Activated T-cell treated with anti-CD3 and anti-CD28 coated beads for 48 hours (primary cell): Measurements from ENCODE around the gene TGIF2LX.
"Not testable (repeated sequence)": the region's sequence is repeated elsewhere in the genome, so short reads cannot be mapped to it uniquely, and the experiment has no call there.

ENCODE experiments used
- DNase-seq: peaks from one replicate; pipeline ENCODE4 v3.0.0-alpha.2; 2020; ENCODE audit warnings: low read depth

Gene TGIF2LX

GRCh38 chrX:89921665-89922064 lies at the start of gene TGIF2LX:
Gene TGIF2LX (plus strand): TSS chrX:89921908. CDS start chrX:89922086, 178 bp downstream.
- DNase-seq: not testable (repeated sequence)

GRCh38 chrX:89922338-89922934 lies 728 bp downstream of the TGIF2LX start:
- not testable (repeated sequence) for DNase-seq

- DNase-seq: not testable (repeated sequence)
Observed at GRCh38 chrX:89943077-89943476, 21.4 kb downstream of the TGIF2LX start.

DNA sequence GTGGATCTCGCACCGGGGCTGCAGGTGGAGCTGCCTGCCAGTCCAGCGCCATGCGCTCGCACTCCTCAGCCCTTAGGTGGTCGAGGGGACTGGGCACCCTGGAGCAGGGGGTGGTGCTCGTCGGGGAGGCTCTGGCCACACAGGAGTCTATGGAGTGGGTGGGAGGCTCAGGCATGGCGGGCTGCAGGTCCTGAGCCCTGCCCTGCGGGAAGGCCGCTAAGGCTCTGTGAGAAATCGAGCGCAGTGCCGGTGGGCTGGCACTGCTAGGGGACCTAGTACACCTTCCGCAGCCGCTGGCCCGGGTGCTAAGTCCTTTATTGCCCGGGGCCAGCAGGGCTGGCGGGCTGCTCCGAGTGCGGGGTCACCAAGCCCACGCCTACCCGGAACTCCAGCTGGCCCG lies 43.9 kb downstream of the TGIF2LX start:
- not testable (repeated sequence) for DNase-seq
